ENCODE results near the gene MTG2. TPM values are rescaled to one million over a fixed set of nuclear protein-coding genes. Genes with fewer than 3 reads are reported as not detected.

Gene MTG2
- total RNA-seq, 1 experiment from 2014 or later: 110 TPM

Other genes with a start within 250 kb of the MTG2 start
- 94.9 and 98.2 TPM in 2 replicates for gene TAF4, start 117.1 kb upstream of the MTG2 start, total RNA-seq (2022)
- gene LSM14B, start 60.6 kb upstream of the MTG2 start, total RNA-seq (2022): 143 and 154 TPM in 2 replicates
- 702 and 760 TPM in 2 replicates for gene PSMA7, start 39.6 kb upstream of the MTG2 start, total RNA-seq (2022)
- 46.4 and 52.1 TPM in 2 replicates for gene SS18L1, start 39.3 kb upstream of the MTG2 start, total RNA-seq (2022)
- not detected in 2 replicates for gene HRH3, start 37.2 kb downstream of the MTG2 start, total RNA-seq (2022)
- gene OSBPL2, start 55.5 kb downstream of the MTG2 start, total RNA-seq (2022): 130 and 132 TPM in 2 replicates
- gene ADRM1, start 120.0 kb downstream of the MTG2 start, total RNA-seq (2022): 261 and 263 TPM in 2 replicates
- 1,050 and 1,125 TPM in 2 replicates for gene LAMA5, start 184.3 kb downstream of the MTG2 start, total RNA-seq (2022)
- 4,496 and 4,723 TPM in 2 replicates for gene RPS21, start 204.1 kb downstream of the MTG2 start, total RNA-seq (2022)
- 30.7 and 36.4 TPM in 2 replicates for gene CABLES2, start 224.3 kb downstream of the MTG2 start, total RNA-seq (2022)
- 39.2 and 40.5 TPM in 2 replicates for gene RBBP8NL, start 244.5 kb downstream of the MTG2 start, total RNA-seq (2022)

Measured in Caco-2 (cell line).